ENCODE measurements around the gene RPS6KC1. TPM values are rescaled to one million over a fixed set of nuclear protein-coding genes. Genes with fewer than 3 reads are reported as not detected.

RPS6KC1 gene
- total and polyA plus RNA-seq, 2 of the 4 experiments (the other 2 are of a cell fraction), result 7.9 to 23.7 TPM

- no peak overlapping the region for H2BK5ac ChIP-seq (ENCODE audit: low read depth, low read length, poor library complexity, severe bottlenecking)
These were observed 269.3 kb downstream of the RPS6KC1 start for GRCh38 chr1:213320191-213320870.

More at GRCh38 chr1:213320191-213320870, 269.3 kb downstream of the RPS6KC1 start:
- no peak overlapping the region for H3K56ac ChIP-seq (ENCODE audit: extremely low read depth, insufficient read depth, low read length)
- no peaks in the 10 kb centered on the region for H3K4me1 ChIP-seq (ENCODE audit: control insufficient read depth, insufficient read depth, low read length)
- H3K79me1 ChIP-seq (ENCODE audit: low read depth in 1 of 2, low read length in 2 of 2), result no peaks in the 10 kb centered on the region
- no CpG with 5 or more reads among the region's 6 CpGs for WGBS, 2 experiments (ENCODE audit: extremely low coverage in 2 of 2, insufficient read length in 1 of 2)
- H4K8ac ChIP-seq (ENCODE audit: low read depth in 2 of 2, low read length in 2 of 2), result no peak overlapping the region
- no peaks in the 10 kb centered on the region for H3K9me3 ChIP-seq (ENCODE audit: control insufficient read depth, insufficient read depth, low read length)
- intact Hi-C loops (cut with micrococcal nuclease) (no loop called here), dilution Hi-C loops (cut with HindIII; ENCODE audit: low sequenced_read_pairs, unreplicated experiment) (no loop called here), in situ Hi-C loops (cut with MboI; ENCODE audit: low sequenced_read_pairs) (no loop called here)
- H2AFZ ChIP-seq (replicated peaks; ENCODE audit: low read length, poor library complexity), result no peak overlapping the region
- no peak overlapping the region for H2BK15ac ChIP-seq (ENCODE audit: low read depth, low read length)
- H3K36me3 ChIP-seq (ENCODE audit: control insufficient read depth, insufficient read depth, low read length), result no peaks in the 10 kb centered on the region
- no peak for ATAC-seq (ENCODE audit: low read depth)
- H3K4ac ChIP-seq (ENCODE audit: low read depth, low read length), result no peak overlapping the region
- no peak overlapping the region for H3K18ac ChIP-seq (ENCODE audit: low read depth, low read length)
- no peak overlapping the region for H2AK9ac ChIP-seq (replicated peaks; ENCODE audit: low read depth, low read length, poor library complexity)
- no peak for DNase-seq
- H3K9me1 ChIP-seq (ENCODE audit: insufficient read depth, low read length), result no peaks in the 10 kb centered on the region
- H3K23ac ChIP-seq (ENCODE audit: low read depth, low read length), result no peak overlapping the region
- no peak overlapping the region for H3K9ac ChIP-seq (ENCODE audit: low read depth, low read length)
- no peak for TF ChIP-seq CHD1 (IDR thresholded peaks at IDR 0.05; ENCODE audit: low read depth, low read length)
- TF ChIP-seq RCOR1 (IDR thresholded peaks at IDR 0.05; ENCODE audit: insufficient replicate concordance, low read length), result no peak
- TF ChIP-seq, protein P1, sequence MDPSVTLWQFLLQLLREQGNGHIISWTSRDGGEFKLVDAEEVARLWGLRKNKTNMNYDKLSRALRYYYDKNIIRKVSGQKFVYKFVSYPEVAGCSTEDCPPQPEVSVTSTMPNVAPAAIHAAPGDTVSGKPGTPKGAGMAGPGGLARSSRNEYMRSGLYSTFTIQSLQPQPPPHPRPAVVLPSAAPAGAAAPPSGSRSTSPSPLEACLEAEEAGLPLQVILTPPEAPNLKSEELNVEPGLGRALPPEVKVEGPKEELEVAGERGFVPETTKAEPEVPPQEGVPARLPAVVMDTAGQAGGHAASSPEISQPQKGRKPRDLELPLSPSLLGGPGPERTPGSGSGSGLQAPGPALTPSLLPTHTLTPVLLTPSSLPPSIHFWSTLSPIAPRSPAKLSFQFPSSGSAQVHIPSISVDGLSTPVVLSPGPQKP (IDR thresholded peaks at IDR 0.05; ENCODE audit: borderline replicate concordance, low read depth, low read length), result no peak
- no peak for TF ChIP-seq POLR2A (IDR thresholded peaks at IDR 0.05; ENCODE audit: low read depth, low read length)
- TF ChIP-seq RFX5 (IDR thresholded peaks at IDR 0.05; ENCODE audit: low read depth, low read length), result no peak
- TF ChIP-seq USF2 (IDR thresholded peaks at IDR 0.05; ENCODE audit: low read depth, low read length), result no peak
- no peak for TF ChIP-seq MXI1 (IDR thresholded peaks at IDR 0.05; ENCODE audit: borderline replicate concordance, low read depth, low read length)
- TF ChIP-seq FOS (IDR thresholded peaks at IDR 0.05; ENCODE audit: low read depth, low read length), result no peak
- TF ChIP-seq, protein P2, sequence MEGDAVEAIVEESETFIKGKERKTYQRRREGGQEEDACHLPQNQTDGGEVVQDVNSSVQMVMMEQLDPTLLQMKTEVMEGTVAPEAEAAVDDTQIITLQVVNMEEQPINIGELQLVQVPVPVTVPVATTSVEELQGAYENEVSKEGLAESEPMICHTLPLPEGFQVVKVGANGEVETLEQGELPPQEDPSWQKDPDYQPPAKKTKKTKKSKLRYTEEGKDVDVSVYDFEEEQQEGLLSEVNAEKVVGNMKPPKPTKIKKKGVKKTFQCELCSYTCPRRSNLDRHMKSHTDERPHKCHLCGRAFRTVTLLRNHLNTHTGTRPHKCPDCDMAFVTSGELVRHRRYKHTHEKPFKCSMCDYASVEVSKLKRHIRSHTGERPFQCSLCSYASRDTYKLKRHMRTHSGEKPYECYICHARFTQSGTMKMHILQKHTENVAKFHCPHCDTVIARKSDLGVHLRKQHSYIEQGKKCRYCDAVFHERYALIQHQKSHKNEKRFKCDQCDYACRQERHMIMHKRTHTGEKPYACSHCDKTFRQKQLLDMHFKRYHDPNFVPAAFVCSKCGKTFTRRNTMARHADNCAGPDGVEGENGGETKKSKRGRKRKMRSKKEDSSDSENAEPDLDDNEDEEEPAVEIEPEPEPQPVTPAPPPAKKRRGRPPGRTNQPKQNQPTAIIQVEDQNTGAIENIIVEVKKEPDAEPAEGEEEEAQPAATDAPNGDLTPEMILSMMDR (conservative IDR thresholded peaks at IDR 0.05; ENCODE audit: low read depth, low read length), result no peak
- no peak for TF ChIP-seq BHLHE40 (IDR thresholded peaks at IDR 0.05; ENCODE audit: low read depth, low read length)
- no peak for TF ChIP-seq CEBPB (IDR thresholded peaks at IDR 0.05; ENCODE audit: low read depth, low read length)
- TF ChIP-seq MAFK (IDR thresholded peaks at IDR 0.05; ENCODE audit: low read depth, low read length), result no peak
- no peak for TF ChIP-seq MAZ (IDR thresholded peaks at IDR 0.05; ENCODE audit: borderline replicate concordance, low read depth, low read length)
- no peak for TF ChIP-seq SMC3 (IDR thresholded peaks at IDR 0.05; ENCODE audit: low read depth, low read length)
- TF ChIP-seq NFE2L2 (IDR thresholded peaks at IDR 0.05; ENCODE audit: low read depth, low read length), result no peak
- no peak for TF ChIP-seq RAD21 (IDR thresholded peaks at IDR 0.05; ENCODE audit: low read length)
- H2BK120ac ChIP-seq (ENCODE audit: low read depth, low read length), result no peak overlapping the region
- H2AK5ac ChIP-seq (ENCODE audit: low read depth, low read length), result no peak overlapping the region
- no peak overlapping the region for H3K4me3 ChIP-seq (ENCODE audit: insufficient read depth, low read depth, low read length)
- H2BK20ac ChIP-seq (ENCODE audit: low read depth, low read length), result no peak overlapping the region
- CTCF ChIA-PET, result no interaction called here
- BruUV-seq (replicated peaks), result no TSS peak
- no peaks in the 10 kb centered on the region for H4K20me1 ChIP-seq (ENCODE audit: insufficient read depth, low read length)
- H3K27me3 ChIP-seq (ENCODE audit: control insufficient read depth, insufficient read depth, low read length), result no peaks in the 10 kb centered on the region
- no peak overlapping the region for H4K5ac ChIP-seq (ENCODE audit: low read depth, low read length)
- H4K91ac ChIP-seq (ENCODE audit: insufficient read depth, low read depth, low read length), result no peak overlapping the region
- no peak overlapping the region for H3K14ac ChIP-seq (replicated peaks; ENCODE audit: low read depth, low read length)
- H3K27ac ChIP-seq (ENCODE audit: insufficient read depth, low read length), result no peak overlapping the region
- no peak overlapping the region for H3K4me2 ChIP-seq (ENCODE audit: low read depth, low read length)
- POLR2A ChIA-PET (ENCODE audit: unreplicated experiment), result no interaction called here
